HG02852 (cell line): Measurements from ENCODE around the gene TRPM4.
"Not testable (repeated sequence)": the region's sequence is repeated elsewhere in the genome, so short reads cannot be mapped to it uniquely, and the experiment has no call there.

Experiments
- ATAC-seq: cut with Tn5 transposase; IDR thresholded peaks from one replicate; pipeline ENCODE4 v1.9.1; 2021; ENCODE audit warnings: mild to moderate bottlenecking, moderate library complexity; ENCODE audit not compliant: unreplicated experiment

The TRPM4 gene

DNA sequence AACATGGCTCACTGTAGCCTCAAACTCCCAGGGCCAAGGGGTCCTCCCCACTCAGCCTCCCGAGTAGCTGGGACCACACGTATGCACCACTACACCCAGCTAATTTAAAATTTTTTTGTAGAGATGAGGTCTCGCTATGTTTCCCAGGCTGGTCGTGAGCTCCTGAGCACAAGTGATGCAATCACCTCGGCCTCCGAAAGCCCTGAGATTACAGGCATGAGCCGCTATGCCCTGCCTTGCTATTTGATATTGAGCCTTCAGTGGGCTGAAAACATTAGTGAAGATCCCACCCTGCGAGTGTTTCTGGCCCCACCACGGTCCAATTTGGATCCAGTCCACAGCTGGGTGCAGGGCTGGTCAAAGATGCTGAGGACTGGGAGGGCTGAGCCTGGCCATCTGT is 65.9 kb downstream of the TRPM4 start:
- no peak for ATAC-seq

DNA sequence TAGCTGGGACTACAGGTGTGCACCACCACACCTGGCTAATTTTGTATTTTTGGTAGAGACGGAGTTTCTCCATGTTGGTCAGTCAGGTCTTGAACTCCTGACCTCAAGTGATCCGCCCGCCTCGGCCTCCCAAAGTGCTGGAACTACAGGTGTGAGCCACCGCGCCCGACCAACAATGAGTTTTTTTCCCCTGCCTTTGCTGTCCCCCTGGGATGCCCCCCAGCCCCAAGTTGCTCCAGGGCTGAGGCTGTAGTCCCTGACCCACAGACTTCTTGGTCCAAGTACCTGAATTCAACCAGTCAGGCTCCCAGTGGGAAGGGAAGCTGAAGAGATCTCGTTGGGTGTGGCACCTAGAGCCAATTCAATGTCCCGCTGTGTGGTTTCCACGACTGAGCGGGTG is 66.8 kb downstream of the TRPM4 start:
- ATAC-seq = not testable (repeated sequence)

DNA sequence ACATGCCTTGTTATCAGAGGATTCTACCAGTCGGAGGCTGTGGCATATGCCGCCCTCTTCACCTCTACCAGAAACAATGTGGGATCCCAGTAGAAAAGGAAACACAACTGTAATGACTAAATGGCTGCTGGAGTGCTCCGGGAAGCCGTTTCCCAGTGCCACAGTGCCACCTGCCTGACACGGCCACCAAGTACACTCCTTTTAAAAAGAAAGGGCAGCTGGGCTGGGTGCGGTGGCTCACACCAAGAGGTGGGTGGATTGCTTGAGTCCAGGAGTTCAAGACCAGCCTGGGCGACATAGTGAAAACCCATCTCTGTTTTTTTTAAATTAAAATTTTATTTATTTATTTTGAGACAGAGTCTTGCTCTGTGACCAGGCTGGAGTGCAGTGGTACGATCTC is 67.3 kb downstream of the TRPM4 start:
- ATAC-seq = no peak

DNA sequence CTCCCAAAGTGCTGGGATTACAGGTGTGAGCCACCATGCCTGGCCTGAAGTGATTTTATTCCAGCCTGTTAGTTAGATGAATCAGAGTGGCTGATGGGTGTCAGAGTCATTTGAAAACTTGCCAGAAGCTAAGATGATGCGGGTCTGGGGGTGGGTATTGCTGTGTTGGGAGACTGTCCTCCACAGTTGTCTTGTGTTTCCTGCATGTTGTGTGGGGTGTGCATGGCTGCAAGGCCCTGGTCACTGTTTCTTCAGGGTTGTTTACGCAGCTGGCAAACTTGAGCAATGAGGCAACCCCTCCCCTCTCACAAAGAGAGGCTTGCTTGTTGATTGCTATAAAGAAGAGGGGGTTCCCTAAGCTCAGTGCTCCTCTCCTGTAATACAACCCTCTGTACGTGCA is 71.8 kb downstream of the TRPM4 start:
- no peak for ATAC-seq

DNA sequence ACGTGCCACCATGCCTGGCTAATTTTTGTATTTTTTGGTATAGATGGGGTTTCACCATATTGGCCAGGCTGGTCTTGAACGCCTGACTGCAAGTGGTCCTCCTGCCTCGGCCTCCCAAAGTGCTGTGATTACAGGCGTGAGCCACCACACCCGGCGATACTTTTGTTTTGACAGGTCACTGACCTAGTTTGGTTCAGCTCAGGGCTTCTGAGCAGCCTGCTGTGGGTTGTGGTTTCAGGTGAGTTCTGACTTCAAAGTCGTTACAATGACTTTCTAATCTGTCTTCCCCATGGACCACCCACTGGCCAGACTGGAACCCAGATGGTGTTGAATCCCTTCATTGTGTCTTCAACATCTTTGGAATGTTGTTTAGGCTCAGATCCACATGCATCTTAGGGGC is 73.8 kb downstream of the TRPM4 start:
- ATAC-seq = no peak

DNA sequence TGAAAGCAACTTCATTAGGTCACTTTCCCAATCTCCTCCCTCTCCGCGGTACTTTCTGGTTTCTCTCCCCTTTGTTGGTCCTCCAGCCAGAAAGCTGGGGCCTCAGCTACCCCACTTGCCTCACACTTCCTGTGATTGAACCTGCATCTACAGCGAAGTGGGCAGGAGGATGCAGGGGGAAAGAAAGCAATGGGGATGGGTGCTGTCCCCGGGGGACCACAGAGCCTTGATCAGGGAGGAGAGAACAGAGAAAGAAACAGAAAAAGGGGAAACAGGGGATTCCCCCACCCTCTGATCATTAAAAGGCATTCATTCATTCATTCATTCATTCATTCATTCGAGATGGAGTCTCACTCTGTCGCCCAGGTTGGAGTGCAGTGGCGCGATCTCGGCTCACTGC is 74.2 kb downstream of the TRPM4 start:
- no peak for ATAC-seq

DNA sequence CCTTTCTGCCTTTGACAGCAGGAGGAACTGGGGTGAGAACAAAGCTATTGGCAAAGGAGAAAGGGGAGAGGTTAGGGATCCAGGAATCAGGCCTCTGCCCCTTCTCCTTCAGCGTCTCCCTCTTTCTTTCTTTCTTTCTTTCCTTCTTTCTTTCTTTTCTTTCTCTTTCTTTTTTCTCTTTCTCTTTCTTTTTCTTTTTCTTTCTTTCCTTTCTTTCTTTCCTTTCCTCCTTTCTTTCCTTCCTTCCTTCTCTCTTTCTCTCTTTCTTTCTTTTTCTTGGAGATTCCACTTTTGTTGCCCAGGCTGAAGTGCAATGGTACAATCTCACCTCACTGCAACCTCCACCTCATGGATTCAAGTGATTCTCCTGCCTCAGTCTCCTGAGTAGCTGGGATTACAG is 75.6 kb downstream of the TRPM4 start:
- ATAC-seq = no peak

DNA sequence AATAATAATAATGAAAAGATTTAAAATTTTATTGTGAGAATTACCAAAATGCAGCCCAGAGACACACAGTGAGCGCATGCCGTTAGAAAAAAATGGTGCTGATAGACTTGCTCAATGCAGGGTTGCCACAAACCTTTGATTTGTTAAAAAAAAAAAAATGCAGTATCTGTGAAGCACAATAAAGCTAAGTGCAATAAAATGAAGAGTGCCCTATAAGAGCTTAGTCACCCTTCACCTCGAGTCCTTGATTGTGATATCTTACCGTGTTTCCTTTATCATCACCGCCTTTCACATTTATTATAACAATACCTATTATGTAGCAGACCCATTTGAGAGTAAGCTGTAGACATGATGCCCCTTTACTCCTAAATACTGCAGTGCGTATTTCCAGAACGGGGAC is 84.2 kb downstream of the TRPM4 start:
- no peak for ATAC-seq

DNA sequence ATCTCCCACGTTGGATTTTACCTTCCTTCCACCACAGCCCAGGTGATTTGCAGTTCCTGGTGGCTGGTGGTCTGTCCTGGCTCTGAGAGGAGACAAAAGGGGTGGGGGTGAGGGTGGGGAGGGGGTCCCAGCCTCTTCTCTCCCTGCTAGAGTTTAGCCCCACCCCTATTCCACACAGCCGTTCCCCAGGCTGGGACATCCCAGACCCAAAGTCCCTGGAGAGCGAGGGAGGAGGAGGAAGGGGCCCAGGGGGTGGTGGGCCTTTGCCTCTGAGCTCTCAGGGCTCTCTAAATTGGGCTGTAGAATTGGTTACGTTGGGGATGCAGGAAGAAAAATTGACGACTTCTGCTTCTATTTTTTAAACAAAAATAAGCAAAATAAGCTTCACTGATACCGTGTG is 85.5 kb downstream of the TRPM4 start:
- ATAC-seq = no peak

DNA sequence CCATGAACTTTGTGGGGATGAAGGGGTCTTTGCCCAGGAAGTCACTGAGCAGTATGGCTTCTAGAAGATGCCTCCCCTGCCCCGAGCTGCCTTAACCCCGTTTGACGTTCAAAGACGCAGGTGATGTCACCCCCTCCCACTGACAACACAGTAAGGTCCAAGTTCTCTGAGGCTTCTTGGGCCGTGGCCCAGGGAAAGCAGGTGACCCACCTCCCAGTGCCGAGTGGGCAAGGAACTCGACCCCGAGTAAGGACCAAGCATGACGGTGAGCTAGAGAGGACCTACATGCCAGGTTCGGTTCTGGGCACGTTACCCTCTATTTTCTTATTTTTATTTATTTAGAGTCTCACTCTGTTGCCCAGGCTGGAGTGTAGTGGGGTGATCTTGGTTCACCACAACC is 86.1 kb downstream of the TRPM4 start:
- ATAC-seq = no peak

DNA sequence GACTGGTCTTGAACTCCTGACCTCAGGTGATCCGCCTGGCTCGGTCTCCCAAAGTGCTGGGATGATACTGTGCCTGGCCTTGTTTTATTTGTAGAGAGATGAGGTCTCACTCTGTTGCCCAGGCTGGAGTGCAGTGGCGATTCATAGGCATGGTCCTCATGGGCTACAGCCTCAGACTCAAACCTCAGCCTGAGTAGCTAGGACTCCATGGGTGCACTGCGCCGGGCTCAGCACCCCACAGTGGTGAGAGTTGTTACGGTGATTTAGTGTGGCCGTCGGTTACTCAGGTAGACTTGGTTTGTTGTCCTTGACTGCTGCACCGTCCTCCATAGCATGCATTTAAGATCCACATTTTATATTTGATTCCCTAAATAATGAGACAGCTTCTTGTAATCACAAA is 86.7 kb downstream of the TRPM4 start:
- ATAC-seq = no peak

DNA sequence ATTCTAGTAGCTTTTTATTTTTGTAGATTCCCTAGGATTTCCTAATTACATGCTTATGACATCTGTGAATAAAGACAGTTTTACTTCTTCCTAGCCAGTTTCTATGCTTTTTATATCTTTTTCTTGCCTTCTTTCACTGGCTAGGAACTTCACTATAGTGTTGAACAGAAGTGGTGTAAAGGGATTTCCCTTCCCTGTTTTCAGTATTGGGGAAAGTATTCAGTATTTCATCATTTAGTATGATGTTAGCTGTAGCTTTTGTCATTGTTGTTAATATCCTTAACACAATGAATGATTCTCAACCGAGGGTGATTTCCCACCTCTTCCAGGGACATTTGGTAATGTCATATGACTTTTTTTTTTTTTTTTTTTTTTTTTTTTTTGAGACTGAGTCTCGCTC is 90.1 kb downstream of the TRPM4 start:
- no peak for ATAC-seq

DNA sequence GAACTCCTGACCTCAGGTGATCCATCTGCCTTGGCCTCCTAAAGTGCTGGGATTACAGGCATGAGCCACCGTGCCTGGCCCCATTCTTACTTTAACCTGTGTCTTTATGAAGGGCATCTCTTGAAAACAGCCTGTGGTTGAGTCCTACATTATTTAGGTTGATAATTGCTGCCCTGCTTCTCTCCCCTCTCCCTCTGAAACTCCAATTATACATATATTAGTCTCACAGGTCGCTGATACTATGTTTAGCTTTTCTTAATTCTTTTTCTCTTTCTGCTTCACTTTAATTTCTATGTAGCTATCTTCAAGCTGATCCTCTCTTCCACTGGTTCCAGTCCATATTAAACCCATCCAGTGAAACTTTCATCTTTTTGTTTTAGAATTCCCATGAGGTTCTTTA is 92.3 kb downstream of the TRPM4 start:
- no peak for ATAC-seq

DNA sequence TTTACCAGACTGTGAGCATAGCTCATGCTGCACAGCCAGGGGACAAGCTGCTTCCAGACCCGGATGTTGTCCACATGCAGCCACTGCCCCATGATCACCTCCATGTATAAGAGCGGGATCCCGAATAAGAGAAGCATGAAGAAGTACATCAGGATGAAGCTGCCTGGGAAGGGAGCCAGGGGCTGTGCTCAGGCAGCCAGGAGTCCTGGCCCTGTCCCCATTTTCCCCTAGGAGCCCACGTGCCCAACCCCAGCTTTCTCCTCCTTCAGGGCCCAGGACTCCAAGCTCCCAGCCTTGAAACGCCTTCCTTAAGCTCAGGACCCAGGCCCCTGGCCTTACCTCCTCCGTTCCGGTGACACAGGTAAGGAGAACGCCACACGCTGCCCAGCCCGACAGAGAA is 98.1 kb downstream of the TRPM4 start:
- ATAC-seq = no peak

DNA sequence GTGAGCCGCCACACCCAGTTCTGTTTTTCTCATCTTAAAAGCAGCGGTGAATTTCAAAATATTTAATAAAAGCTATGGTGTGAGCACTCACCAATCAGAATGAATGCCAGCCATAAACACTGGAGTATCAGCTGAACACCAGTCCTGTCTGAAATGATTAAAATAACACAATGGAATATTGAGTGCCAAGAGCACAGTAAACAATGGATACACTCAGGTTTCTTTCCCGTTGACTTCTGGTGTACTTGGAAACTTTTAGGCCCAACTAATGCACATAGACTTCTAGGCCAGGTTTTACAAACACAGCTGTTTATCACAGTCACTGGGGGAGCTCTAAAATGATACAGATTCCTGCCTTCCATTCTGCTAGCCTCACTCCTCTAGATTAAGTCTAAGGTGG is 99.1 kb downstream of the TRPM4 start:
- ATAC-seq = no peak
